ENCODE data around the gene PLD4.

GRCh38 chr14:104940526-104941150, 16.0 kb downstream of the PLD4 start:
- TF ChIP-seq CSDC2 (CRISPR knock-in tag; IDR thresholded peaks at IDR 0.05) (no peak), RARB (CRISPR knock-in tag; IDR thresholded peaks at IDR 0.05) (no peak), ZNF565 (CRISPR knock-in tag; conservative IDR thresholded peaks at IDR 0.05; ENCODE audit: low read depth) (no peak), ZFP3 (CRISPR knock-in tag; IDR thresholded peaks at IDR 0.05) (no peak), ARNTL (CRISPR knock-in tag; IDR thresholded peaks at IDR 0.05; ENCODE audit: borderline replicate concordance, low read depth) (no peak), TCF4 (CRISPR knock-in tag; IDR thresholded peaks at IDR 0.05; ENCODE audit: borderline replicate concordance) (no peak), PATZ1 (CRISPR knock-in tag; IDR thresholded peaks at IDR 0.05; ENCODE audit: borderline replicate concordance) (no peak), PPARA (CRISPR knock-in tag; IDR thresholded peaks at IDR 0.05; ENCODE audit: borderline replicate concordance) (no peak), GLIS3 (CRISPR knock-in tag; IDR thresholded peaks at IDR 0.05) (no peak), ZNF70 (CRISPR knock-in tag; IDR thresholded peaks at IDR 0.05) (no peak), BACH2 (CRISPR knock-in tag; IDR thresholded peaks at IDR 0.05; ENCODE audit: borderline replicate concordance) (no peak), CREB5 (CRISPR knock-in tag; IDR thresholded peaks at IDR 0.05; ENCODE audit: low read depth) (no peak), ZC3H10 (CRISPR knock-in tag; IDR thresholded peaks at IDR 0.05) (no peak)
